GM12875 (cell line): Measurements from ENCODE around the gene RFFL.
"Not testable (repeated sequence)": the region's sequence is repeated elsewhere in the genome, so short reads cannot be mapped to it uniquely, and the experiment has no call there.

Source experiments
- H3K4me3 ChIP-seq: one replicate; pipeline ENCODE4 v1.5.1; 2011; ENCODE audit warnings: low read depth, low read length, control low read depth
- CTCF ChIP-seq: IDR thresholded peaks from 2 replicates; pipeline ENCODE4 v1.5.1; 2011; ENCODE audit warnings: low read depth, mild to moderate bottlenecking, control low read depth, inconsistent platforms, low read length, moderate library complexity, borderline replicate concordance; ENCODE audit not compliant: insufficient read depth

The RFFL gene

GRCh38 chr17:35046740-35047283, 16.7 kb downstream of the RFFL start:
- no peak overlapping the region for H3K4me3 ChIP-seq
- TF ChIP-seq CTCF: no peak

- peak overlapping the region; percentile 12 for H3K4me3 ChIP-seq
- TF ChIP-seq CTCF: no peak
Measured at GRCh38 chr17:35046245-35046644, 17.3 kb downstream of the RFFL start.

GRCh38 chr17:35045458-35045979, 18.0 kb downstream of the RFFL start:
- not testable (repeated sequence) for H3K4me3 ChIP-seq

GRCh38 chr17:35044181-35044580, 19.3 kb downstream of the RFFL start:
- no peak for TF ChIP-seq CTCF
- H3K4me3 ChIP-seq: no peak overlapping the region

- no peak overlapping the region for H3K4me3 ChIP-seq
- no peak for TF ChIP-seq CTCF
Measured at GRCh38 chr17:35041390-35041789, 22.1 kb downstream of the RFFL start.

- H3K4me3 ChIP-seq: no peak overlapping the region
- TF ChIP-seq CTCF: no peak
Measured at GRCh38 chr17:35038453-35038852, 25.1 kb downstream of the RFFL start.

- no peak for TF ChIP-seq CTCF
Measured at GRCh38 chr17:35030780-35031179, 32.7 kb downstream of the RFFL start.

More at GRCh38 chr17:35030780-35031179, 32.7 kb downstream of the RFFL start:
- no peak overlapping the region for H3K4me3 ChIP-seq
